Stimulated activated naive CD8-positive, alpha-beta T cell treated with anti-CD3 and anti-CD28 coated beads, Interleukin-15, amount 100 ng/mL, for 72 hours (primary cell): ENCODE measurements around the gene CLCN5.

Source experiments
- ATAC-seq: fragments of 150-1000 bp; cut with Tn5 transposase; 2 replicates; pipeline ENCODE4 v1.10.0; 2021; ENCODE audit warnings: mild to moderate bottlenecking, moderate library complexity
- DNase-seq, 2 donors: peaks; one replicate each; pipeline ENCODE4 v3.0.0; 2021 to 2022
- H3K27ac Mint-ChIP-seq, 2 donors: one replicate each; pipeline ENCODE4 v1.8.0; 2022; ENCODE audit warnings: mild to moderate bottlenecking in 2 of 2, mixed read lengths in 2 of 2, moderate library complexity in 2 of 2
- H3K27me3 Mint-ChIP-seq: one replicate; pipeline ENCODE4 v1.8.0; 2022; ENCODE audit warnings: mixed read lengths
- H3K4me1 Mint-ChIP-seq: one replicate; pipeline ENCODE4 v1.8.0; 2022; ENCODE audit warnings: mild to moderate bottlenecking, mixed read lengths
- H3K4me3 Mint-ChIP-seq, 2 donors: one replicate each; pipeline ENCODE4 v1.8.0; 2022; ENCODE audit warnings: mild to moderate bottlenecking in 2 of 2, mixed read lengths in 2 of 2, moderate library complexity in 1 of 2
- H3K9me3 Mint-ChIP-seq, 2 donors: one replicate each; pipeline ENCODE4 v1.8.0; 2022; ENCODE audit warnings: mixed read lengths in 2 of 2

CLCN5 gene

DNA sequence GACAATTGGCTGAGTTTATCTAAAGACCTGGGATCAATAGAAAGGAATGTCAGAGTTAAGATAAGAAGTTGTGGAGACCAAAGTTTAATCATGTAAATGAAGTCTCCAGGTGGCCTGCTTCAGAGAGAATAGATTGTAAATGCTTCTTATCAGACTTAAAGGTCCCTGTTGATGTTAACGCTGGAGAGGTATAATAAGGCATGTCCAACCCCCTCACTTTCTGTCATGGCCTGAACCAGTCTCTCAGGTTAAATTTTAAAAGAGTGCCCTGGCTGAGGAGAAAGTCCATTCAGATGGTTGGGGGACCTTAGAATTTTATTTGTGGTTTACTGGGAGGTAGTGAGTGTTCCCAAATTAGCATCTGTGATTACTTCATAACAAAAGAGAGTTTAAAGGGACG is 191.7 kb downstream of the CLCN5 start:
- no peaks in the 10 kb centered on the region for H3K9me3 Mint-ChIP-seq
- H3K27me3 Mint-ChIP-seq = no peaks in the 10 kb centered on the region
- H3K27ac Mint-ChIP-seq = peak overlapping the region in 1 of 2 donors; percentile 46
- H3K4me3 Mint-ChIP-seq = no peak overlapping the region
- DNase-seq = no peak
- no peaks in the 10 kb centered on the region for H3K4me1 Mint-ChIP-seq
- no peak for ATAC-seq

DNA sequence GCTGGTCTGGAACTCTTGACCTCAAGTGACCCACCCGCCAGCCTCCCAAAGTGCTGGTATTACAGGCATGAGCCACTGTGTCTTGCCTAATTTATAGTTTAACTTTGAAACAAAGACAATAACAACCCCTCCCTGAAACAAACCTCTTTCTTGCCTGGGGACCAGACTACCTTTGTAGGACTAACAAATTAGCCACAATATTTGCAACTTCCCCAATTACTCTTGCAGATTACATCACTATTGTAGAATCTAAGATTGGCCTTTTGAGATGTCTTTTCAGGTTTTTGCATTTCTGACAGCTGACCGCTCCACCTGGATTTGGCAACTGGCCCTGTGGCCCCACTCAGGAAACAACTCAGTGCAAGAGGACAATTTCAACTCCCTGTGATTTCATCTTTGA is 193.6 kb downstream of the CLCN5 start:
- Mint-ChIP-seq H3K27ac (no peak overlapping the region), H3K4me1 (no peaks in the 10 kb centered on the region), H3K9me3 (no peaks in the 10 kb centered on the region), H3K27me3 (no peaks in the 10 kb centered on the region), H3K4me3 (no peak overlapping the region)
- ATAC-seq (no peak), DNase-seq (no peak)

- no peaks in the 10 kb centered on the region for H3K9me3 Mint-ChIP-seq
- H3K4me3 Mint-ChIP-seq = no peak overlapping the region
- no peaks in the 10 kb centered on the region for H3K27me3 Mint-ChIP-seq
- no peak for ATAC-seq
- H3K27ac Mint-ChIP-seq = no peak overlapping the region
- H3K4me1 Mint-ChIP-seq = no peaks in the 10 kb centered on the region
- DNase-seq = no peak
Measured at GRCh38 chrX:50117476-50117875, 195.1 kb downstream of the CLCN5 start.

DNA sequence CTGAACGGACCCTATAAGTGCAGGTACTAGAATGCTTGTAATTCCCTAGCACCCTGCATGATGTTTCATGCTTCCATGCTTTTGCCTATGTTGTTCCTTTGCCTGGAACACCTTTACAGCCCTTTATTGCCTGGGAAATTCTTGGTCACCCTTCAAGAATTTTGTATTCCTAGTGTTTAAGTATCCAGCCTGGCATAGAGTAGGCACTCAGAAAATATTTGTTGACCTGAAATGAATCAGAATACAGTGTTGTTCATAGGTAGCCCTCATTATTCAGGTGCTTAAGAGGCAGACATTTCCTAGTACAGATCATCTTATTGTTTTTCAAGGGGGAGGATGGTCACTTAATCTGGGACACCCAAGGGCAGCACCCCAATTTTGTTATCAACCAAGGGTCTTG is 203.1 kb downstream of the CLCN5 start:
- Mint-ChIP-seq H3K27me3 (peaks cover 6% of the 10 kb centered on the region), H3K4me3 (no peak overlapping the region), H3K9me3 (no peaks in the 10 kb centered on the region), H3K27ac (no peak overlapping the region), H3K4me1 (no peaks in the 10 kb centered on the region)
- DNase-seq (no peak), ATAC-seq (no peak)

GRCh38 chrX:50147972-50148371 is 225.6 kb downstream of the CLCN5 start:
- Mint-ChIP-seq H3K4me3 (no peak overlapping the region), H3K4me1 (no peaks in the 10 kb centered on the region), H3K9me3 (no peaks in the 10 kb centered on the region), H3K27me3 (no peaks in the 10 kb centered on the region), H3K27ac (no peak overlapping the region)
- DNase-seq (no peak), ATAC-seq (no peak)
